NCI-H2227 treated with DMSO at 0.1 percent for 48 hours (cell line): ENCODE results near the gene UTRN.

Experiments used
- DNase-seq: peaks from one replicate; lab custom pipeline; 2025; lab: John Stamatoyannopoulos, UW

The UTRN gene

DNA sequence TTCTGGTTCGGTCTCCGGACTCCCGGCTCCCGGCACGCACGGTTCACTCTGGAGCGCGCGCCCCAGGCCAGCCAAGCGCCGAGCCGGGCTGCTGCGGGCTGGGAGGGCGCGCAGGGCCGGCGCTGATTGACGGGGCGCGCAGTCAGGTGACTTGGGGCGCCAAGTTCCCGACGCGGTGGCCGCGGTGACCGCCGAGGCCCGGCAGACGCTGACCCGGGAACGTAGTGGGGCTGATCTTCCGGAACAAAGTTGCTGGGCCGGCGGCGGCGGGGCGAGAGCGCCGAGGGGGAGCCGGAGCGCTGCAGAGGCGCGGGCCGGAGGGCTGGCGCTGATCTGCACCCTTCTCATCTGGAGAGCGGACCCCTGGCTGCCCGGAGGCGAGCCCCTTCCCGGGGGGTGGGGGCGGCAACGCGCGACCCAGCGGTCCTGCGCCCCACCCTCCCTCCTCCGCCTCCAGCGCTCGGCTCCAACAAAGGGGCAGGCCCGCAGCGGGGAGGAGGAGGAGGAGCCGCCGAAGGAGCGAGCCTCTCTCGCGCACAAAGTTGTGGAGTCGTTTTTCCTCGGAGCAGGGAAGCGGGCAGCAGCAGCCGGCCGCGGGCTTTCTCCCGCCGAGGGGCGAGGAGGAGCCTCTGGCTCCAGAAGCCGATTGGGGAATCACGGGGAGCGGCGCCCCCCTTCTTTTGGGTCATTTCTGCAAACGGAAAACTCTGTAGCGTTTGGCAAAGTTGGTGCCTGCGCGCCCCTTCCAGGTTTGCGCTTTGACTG lies at the start of gene UTRN:
Gene UTRN, plus strand, starts transcription at position 553 of the 765 bp plus-strand sequence. CDS start 6,494 bp downstream, outside the sequence.
- no peak for DNase-seq

GRCh38 chr6:144244688-144245087 lies 40.4 kb upstream of the UTRN start:
- no peak for DNase-seq

GRCh38 chr6:144246988-144247387 lies 38.1 kb upstream of the UTRN start:
- no peak for DNase-seq

- no peak for DNase-seq
These were observed 37.1 kb upstream of the UTRN start for GRCh38 chr6:144248003-144248402.

GRCh38 chr6:144248476-144249301 lies 36.4 kb upstream of the UTRN start:
- DNase-seq: no peak

DNA sequence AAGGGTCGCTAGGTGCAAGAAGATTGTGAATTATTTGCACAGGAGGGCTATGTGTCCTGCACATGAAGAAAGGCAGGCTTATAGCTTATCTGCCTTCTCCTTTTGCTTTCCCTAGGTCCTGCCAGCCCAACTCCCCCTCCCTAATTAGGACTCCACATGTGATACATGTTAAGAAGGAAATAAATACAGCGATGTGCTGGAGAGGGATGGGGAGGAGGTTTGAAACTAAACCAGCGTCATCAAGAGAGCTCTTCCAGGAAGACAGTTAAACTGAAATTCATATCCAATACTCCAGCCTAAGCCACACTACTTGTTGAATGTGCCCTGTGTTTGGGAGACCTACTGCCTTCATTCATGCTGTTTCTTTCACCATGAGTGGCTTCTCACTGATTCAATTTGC lies 34.9 kb upstream of the UTRN start:
- DNase-seq: no peak

GRCh38 chr6:144252259-144252658 lies 32.9 kb upstream of the UTRN start:
- no peak for DNase-seq

- no peak for DNase-seq
These were observed 25.1 kb upstream of the UTRN start for GRCh38 chr6:144259986-144260385.

GRCh38 chr6:144262470-144263369 lies 22.4 kb upstream of the UTRN start:
- DNase-seq: no peak

DNA sequence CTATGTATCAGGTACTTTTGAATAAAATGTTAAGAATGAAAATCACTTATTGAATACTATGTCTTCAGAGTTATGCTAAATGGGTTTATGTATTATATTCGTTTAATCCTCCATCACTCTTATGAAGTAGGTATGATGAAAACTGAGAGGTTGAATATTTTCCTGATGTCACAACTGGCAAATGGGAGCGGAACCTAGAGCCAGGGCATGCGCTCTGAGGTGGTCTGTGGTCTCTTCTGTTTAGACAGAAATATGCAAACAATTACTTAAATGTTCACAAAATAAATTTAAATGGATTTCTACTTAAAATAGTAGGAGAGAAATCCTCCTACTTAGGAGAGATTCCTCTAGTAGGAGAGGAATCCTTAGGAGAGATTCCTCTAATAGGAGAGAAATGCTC lies 21.3 kb upstream of the UTRN start:
- no peak for DNase-seq

DNA sequence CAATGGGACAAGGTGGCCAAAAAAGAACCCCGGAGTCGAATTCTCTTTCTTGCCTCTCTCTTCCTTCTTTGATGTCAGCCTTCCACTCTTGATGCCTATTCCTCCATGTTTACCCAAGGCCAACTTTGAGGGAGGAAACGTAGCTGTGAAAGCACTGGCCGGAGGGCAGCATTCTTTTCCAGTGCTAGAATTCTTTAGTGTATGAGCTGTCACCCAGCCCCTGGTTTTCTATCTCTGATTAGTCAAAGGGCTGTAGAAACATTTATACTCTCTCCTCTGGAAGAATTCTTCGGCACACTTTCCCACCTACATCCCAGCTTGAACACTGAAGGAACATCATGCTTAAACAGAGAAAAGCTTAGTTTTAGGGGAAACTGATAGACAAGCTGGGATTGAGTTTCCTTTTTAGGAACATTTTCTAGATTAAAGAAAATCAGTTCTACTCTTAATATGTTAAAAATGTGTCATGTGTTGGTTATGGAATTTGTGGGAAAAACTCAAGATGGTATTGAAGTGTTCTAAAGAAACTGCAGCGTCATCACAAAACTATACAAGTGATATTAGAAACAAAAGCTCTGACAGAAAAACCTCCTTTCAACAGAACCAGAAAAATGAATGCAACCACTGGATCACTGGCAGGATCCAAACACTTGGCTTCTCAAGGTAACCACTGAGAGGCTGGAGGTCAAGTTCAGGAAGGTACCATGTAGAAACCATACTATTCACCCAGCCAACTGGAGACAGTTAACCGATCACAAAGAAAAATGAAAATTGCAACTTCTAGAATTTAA lies 20.7 kb upstream of the UTRN start:
- no peak for DNase-seq

- DNase-seq: no peak
These were observed 20.1 kb upstream of the UTRN start for GRCh38 chr6:144265061-144265357.

- no peak for DNase-seq
These were observed 19.7 kb upstream of the UTRN start for GRCh38 chr6:144265390-144265789.

GRCh38 chr6:144266091-144266649 lies 19.0 kb upstream of the UTRN start:
- DNase-seq: no peak

DNA sequence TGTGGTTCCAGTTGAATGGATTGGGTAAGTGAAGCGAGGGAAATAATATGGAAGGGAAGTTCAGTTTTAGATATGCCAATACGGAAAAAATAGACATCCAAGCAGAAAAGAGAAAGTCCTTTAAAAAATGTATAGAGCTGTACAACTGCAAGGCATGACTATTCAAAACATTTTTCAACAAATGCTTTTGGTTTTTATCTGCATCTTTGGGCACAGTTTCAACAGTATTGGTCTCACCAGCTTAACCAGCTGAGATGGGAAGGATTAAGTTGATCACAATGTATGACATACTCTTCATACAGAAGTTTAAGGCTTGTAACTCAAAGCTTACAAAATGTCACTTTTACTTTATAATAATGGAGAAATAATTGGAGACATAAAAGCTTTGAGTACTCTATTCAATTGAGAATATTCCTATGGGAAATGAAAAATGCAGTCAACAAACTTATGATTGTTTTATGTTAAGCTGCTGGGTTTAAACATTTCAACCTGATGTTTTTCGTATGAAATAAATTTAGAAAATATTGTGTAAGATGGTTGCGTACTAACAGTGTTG lies 16.3 kb upstream of the UTRN start:
- DNase-seq: no peak

DNA sequence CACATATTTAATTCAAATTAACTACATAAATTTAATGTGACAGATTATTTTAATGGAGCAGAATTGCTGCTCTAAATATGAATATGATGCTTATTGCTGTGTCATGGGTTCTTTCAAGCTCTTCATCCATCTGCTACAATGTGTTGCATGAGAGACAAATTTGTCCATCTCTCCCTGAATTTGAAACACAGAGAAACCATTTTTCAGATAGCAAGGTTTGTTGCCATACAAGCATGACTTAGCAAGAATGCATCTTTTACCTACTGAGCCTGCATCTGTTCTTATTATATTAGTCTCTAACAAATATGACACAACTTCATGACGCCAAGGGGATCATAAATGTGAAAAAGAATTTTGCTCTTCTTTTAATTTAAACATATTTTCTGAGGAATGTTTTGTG lies 8.0 kb upstream of the UTRN start:
- no peak for DNase-seq

DNA sequence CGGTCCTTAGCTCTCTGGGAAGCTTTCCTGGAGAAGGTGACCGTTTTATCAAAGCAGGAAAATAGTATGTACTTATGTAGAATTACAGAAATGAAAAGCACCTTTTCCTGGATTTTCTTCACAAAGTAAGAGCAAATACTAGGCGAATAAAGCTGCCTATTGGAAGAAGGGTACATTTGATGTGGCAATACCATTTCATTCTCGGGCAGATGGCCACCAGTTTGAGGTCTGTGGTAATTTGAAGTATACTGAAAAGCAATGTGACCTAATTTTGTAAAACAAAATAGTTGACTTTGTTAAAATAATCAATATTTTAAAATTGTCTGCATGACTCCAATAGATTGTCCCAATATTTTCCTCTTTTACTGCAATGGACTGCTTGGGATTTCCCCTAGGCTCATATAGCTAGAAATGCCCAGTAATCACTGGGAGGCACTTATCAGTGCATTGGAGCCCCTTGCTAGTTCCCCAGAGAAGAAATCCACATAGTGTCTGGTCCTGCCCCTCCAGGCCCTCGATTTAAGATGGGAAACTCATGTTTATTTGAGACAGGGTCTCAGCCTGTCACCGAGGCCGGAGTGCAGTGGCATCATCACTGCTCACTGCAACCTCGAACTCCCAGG lies 7.4 kb upstream of the UTRN start:
- no peak for DNase-seq

GRCh38 chr6:144278659-144279314 lies 6.3 kb upstream of the UTRN start:
- DNase-seq: no peak

DNA sequence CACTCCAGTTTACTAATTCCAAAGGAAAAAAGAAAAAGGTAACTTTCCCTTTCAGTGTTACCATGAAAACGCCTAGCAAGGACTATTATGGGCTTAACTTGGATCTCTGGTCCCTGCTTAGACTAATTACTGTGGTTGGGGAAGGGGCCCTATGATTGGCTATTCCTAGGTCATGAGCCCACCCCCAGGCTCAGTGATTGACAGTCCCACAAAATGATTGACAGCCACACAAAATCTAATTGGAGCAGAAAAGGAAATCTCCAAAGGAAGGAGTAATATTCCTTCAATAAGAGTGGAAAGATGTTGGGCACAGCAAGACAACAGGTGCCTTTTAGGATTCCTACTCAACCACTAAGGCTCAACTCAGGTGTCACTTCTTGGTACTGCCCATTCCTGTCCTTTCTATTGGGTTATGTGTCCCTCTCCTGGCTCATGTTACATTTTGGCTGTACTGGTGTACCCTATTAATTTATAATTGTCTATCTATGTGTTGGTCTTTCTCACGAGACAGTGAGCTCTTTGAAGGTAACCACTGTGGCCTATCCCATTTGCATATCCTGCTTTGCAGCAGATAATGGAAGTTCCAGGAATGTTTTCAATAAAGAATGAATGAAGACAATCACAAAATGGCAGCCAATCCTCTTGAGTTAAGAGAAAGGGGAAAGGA lies 5.5 kb upstream of the UTRN start:
- no peak for DNase-seq
